Pulmonary artery endothelial cell (primary cell): ENCODE measurements around the gene CNTNAP2. TPM values are rescaled to one million over a fixed set of nuclear protein-coding genes. Genes with fewer than 3 reads are reported as not detected.

Source experiments
- DNase-seq: peaks from one replicate; pipeline ENCODE4 v3.0.0-alpha.2; 2011; ENCODE audit warnings: low read depth, low spot score
- total RNA-seq: library from RNA; depleted of rRNA; stranded (reverse); fragments of >200 nt; gene quantifications from 2 replicates; pipeline ENCODE4 v1.2.3, GENCODE V29; 2014

The CNTNAP2 gene
- total RNA-seq, 1 donor from 2014 or later, result not detected

- no peak for DNase-seq
Measured at GRCh38 chr7:146991596-146991995, 875.0 kb downstream of the CNTNAP2 start.

GRCh38 chr7:146993764-146994163, 877.2 kb downstream of the CNTNAP2 start:
- no peak for DNase-seq

DNA sequence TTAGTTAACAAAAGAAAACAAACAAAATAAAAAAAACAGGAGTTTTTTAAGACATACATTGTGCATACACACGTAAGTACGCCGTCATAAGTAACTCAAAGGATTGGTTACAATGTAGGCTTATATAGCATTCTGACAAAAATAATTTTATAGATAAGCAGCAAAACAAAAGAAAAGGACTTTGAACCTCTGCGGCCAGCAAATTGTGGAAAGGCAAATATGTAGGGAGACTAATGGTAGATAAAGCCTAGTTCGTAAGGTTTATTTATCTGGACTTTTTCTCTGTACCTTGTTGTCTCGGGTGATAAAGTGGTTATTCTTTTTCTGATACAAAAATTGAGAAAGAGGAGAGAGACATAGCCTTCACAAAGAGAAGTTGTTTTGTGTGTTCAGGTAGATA, 891.9 kb downstream of the CNTNAP2 start:
- no peak for DNase-seq

DNA sequence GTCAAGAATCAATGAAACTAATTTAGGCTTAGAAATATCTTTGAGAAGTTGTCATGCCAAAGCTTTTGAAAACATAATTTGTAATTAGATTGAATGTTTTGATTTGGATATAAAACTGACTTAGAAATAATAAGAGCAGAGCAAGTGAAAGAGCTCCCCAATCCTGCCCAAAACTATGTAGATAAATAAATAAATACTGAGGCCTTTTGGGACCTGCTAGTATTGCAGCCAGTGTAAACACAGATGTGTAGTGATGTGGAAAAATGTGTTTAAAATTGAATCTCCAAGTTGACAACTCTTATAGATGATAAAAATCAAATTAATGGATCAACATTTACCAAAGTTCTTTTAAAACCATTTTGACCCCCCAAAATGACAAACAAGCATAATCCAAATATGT, 896.1 kb downstream of the CNTNAP2 start:
- DNase-seq, result no peak

- DNase-seq, result no peak
Measured at GRCh38 chr7:147013825-147014224, 897.2 kb downstream of the CNTNAP2 start.

DNA sequence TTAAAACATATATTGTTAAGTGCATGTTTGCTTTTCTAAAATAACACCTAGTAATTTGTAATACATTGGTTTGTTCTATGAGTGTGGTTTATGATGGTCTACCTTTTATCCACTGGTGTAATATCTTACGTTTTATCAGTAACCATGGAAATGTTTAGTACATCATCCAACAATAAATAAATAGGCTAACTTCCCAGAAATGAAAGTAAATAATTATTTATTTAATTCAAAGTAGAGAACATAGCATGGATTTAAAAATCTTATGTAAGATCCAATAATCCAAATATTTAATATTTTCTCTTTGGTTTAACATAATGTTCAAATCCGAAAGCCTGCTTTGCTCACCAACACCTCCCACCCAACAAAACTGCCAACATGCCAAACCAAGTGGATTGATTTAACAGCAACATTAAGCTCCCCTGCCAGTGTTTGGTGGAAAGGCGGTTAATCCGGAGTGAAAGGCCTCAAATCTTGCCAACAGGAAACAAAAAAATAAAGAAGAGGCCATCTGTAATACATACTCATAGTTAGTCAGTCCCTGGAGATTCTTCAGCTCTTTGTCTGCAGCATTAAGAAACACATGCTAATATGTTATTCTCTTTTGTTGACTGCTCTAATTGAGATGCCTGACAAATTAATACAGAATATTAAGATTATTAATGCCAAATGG, 897.8 kb downstream of the CNTNAP2 start:
- no peak for DNase-seq

DNA sequence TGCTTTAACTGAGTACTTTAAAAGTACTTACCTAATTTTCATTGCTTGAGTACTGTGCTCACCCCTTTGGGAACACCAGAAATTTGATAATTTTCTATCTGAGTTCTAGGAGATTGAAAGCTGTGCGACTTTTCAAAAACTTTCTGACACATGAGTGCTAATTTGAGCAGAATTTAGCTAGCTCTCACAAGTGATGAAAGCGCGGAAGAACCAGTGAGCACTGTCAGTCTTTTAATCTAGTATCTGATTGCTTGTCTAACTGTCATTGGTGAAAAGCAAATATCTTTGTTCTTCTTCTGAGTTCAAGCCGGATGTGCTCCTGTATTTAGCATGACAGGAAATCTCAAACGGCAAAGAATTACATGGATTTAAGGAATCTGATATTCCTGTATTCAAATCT, 899.4 kb downstream of the CNTNAP2 start:
- no peak for DNase-seq

DNA sequence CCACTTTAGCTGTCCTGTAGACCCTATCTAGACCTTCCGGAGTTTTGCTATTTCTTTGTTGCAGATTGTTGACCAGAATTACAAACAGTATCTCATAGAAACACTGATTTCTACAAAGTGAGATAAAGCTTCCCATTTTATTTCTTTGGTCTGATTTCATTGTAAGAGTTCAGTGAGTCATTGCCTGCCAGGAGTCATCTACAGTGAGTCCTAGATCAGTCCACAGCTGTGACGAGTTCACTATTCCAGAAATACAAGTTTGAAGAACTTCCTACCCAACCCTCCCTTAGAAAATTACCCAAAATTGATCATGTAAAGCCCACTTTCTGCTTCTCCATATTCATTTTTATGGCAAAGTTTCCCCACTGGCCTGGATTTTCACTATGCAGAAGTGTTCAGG, 905.5 kb downstream of the CNTNAP2 start:
- no peak for DNase-seq

DNA sequence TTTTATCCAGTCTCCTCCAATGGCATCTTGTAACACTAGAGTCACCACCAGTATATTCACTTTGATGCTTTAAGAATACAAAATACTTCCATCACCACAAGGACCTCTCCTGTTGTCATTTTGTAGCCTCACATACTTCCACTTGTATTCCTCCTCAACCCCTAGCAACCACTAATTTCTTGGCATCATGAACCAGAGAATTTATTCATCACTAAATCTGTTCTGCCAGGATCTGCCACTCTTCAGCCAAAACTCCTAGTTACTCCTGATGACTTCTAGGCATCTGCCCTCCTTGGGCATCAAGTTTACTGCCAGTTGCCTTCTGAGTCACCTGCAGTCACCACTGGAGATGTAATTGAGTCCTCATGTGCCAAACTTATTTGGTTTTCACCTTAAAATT, 906.8 kb downstream of the CNTNAP2 start:
- DNase-seq, result no peak

- no peak for DNase-seq
Measured at GRCh38 chr7:147029953-147030352, 913.4 kb downstream of the CNTNAP2 start.

DNA sequence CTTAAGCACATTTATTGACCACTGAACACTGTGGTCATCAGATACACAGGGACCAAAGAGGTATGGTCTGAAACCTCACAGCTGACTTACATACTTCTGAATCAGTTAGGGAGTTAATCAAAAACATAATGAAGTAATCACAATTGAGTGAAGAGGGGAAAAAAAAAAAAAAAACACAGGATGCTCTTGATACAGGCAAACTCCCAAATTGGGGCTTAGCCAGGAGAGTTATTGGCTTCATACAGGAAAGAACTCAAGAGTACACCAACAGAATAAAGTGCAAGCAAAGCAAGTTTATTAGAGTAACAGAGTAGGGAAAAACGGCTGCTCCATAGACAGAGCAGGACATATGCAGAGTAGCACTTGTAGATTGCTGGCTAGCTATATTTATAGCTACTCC, 917.0 kb downstream of the CNTNAP2 start:
- no peak for DNase-seq

DNA sequence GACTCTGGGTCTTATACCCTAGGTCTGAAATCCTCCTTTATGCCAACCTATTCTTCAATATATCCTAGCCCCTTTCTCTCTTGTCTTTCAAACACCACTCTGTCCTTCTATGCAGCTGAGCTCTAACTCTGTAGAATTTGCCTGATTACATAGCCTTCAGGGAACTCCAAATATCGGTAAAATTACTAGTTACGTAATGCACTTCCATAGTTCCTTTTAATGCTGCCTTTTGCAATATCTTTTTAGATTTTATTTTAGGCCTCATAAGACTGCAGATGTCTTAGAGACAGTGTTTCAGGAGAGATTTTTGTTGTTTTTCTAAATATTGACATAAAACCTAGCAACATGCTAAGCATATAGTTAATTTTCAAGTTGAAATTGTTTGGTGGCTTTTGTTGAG, 924.8 kb downstream of the CNTNAP2 start:
- DNase-seq, result no peak

- no peak for DNase-seq
Measured at GRCh38 chr7:147044941-147045340, 928.3 kb downstream of the CNTNAP2 start.

DNA sequence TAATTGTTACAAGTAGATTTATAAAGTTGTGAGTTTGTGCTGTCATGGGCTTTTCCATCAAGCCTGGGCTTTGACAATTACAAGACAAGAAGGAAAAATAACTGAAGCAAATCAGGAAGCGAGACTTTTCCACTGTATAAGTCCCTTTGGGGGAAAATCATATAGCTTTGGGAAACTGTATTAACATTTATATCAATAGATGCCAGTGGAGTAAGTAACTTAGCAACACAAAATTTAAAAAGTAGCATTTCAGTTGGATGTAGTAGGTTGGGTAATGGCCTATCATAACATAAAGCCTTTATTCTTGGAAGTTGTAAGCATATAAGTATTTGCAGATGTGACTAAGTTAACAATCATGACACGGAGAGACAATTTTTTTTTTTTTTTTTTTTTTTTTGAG, 931.1 kb downstream of the CNTNAP2 start:
- DNase-seq, result no peak

GRCh38 chr7:147048864-147049263, 932.3 kb downstream of the CNTNAP2 start:
- DNase-seq, result no peak

GRCh38 chr7:147052818-147053217, 936.2 kb downstream of the CNTNAP2 start:
- no peak for DNase-seq

GRCh38 chr7:147053746-147054145, 937.1 kb downstream of the CNTNAP2 start:
- no peak for DNase-seq

DNA sequence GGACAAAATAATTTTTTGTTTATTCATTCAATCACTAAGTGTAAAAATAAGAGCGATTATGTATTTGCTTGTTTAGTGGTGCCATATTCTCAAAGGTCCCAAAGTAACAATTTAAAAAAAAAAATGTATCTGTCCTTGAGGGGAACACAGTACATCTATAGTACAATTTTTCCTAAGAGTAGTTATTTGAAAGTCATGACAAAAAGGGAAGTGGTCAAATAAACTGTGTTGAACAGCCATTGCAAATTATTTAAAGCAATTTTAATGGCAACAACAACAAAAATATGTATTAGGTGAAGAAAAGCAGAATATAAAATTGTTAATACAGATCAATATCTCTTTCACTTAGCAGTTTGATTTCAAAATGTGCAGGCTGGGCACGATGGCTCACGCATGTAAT, 943.5 kb downstream of the CNTNAP2 start:
- DNase-seq, result no peak

GRCh38 chr7:147062897-147063296, 946.3 kb downstream of the CNTNAP2 start:
- no peak for DNase-seq

- no peak for DNase-seq
Measured at GRCh38 chr7:147068842-147069241, 952.2 kb downstream of the CNTNAP2 start.

GRCh38 chr7:147069771-147070170, 953.2 kb downstream of the CNTNAP2 start:
- no peak for DNase-seq

GRCh38 chr7:147070886-147071285, 954.3 kb downstream of the CNTNAP2 start:
- DNase-seq, result no peak

DNA sequence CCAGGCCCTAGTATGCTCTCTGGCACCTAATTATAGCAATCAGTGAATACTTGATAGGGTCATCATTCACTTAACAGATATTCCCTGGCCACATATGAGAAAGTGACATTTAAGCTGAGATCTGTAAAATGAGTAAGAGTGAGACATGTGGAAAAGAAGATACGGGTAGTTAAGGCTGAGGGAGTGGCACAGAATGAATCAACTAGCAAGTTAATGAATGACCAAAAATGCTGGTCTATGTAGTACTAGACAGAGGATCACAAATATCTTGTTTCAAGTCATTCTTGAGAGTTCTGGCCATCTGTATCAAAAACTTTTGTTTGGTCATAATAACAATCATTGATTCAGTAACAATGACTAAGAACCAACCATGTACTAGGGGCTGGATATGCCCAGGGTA, 954.9 kb downstream of the CNTNAP2 start:
- no peak for DNase-seq

GRCh38 chr7:147078312-147078711, 961.7 kb downstream of the CNTNAP2 start:
- DNase-seq, result no peak
